HG03469 (cell line): Measurements from ENCODE around the gene LATS2.

Experiments used
- ATAC-seq: cut with Tn5 transposase; IDR thresholded peaks from one replicate; pipeline ENCODE4 v1.9.1; 2021; ENCODE audit warnings: mild to moderate bottlenecking, moderate library complexity, moderate number of reproducible peaks; ENCODE audit not compliant: unreplicated experiment

The LATS2 gene

GRCh38 chr13:21061029-21061763 lies at the start of gene LATS2:
LATS2 (minus strand) TSS chr13:21061586; CDS start chr13:21046026, 15,560 bp downstream.
- ATAC-seq, result peak; percentile 68

GRCh38 chr13:21109168-21109567 lies 47.8 kb upstream of the LATS2 start:
- ATAC-seq, result no peak

- no peak for ATAC-seq
Observed at GRCh38 chr13:21106089-21106488, 44.7 kb upstream of the LATS2 start.

- ATAC-seq, result no peak
Observed at GRCh38 chr13:21104199-21105019, 43.0 kb upstream of the LATS2 start.

- no peak for ATAC-seq
Observed at GRCh38 chr13:21101865-21102576, 40.6 kb upstream of the LATS2 start.

- ATAC-seq, result no peak
Observed at GRCh38 chr13:21100994-21101757, 39.8 kb upstream of the LATS2 start.

GRCh38 chr13:21100211-21100610 lies 38.8 kb upstream of the LATS2 start:
- no peak for ATAC-seq

GRCh38 chr13:21095311-21095710 lies 33.9 kb upstream of the LATS2 start:
- ATAC-seq, result no peak

- no peak for ATAC-seq
Observed at GRCh38 chr13:21089830-21090229, 28.4 kb upstream of the LATS2 start.

GRCh38 chr13:21088534-21088933 lies 27.1 kb upstream of the LATS2 start:
- no peak for ATAC-seq

- ATAC-seq, result no peak
Observed at GRCh38 chr13:21086929-21087328, 25.5 kb upstream of the LATS2 start.

GRCh38 chr13:21081926-21082325 lies 20.5 kb upstream of the LATS2 start:
- ATAC-seq, result no peak

- ATAC-seq, result no peak
Observed at GRCh38 chr13:21080593-21080891, 19.2 kb upstream of the LATS2 start.

- ATAC-seq, result no peak
Observed at GRCh38 chr13:21079761-21080592, 18.6 kb upstream of the LATS2 start.

GRCh38 chr13:21079221-21079620 lies 17.8 kb upstream of the LATS2 start:
- no peak for ATAC-seq

- ATAC-seq, result no peak
Observed at GRCh38 chr13:21078501-21078900, 17.1 kb upstream of the LATS2 start.

- no peak for ATAC-seq
Observed at GRCh38 chr13:21077788-21078353, 16.5 kb upstream of the LATS2 start.

GRCh38 chr13:21077076-21077787 lies 15.8 kb upstream of the LATS2 start:
- no peak for ATAC-seq

- ATAC-seq, result no peak
Observed at GRCh38 chr13:21076253-21076652, 14.9 kb upstream of the LATS2 start.
